GM12878 (cell line): Measurements from ENCODE around the gene TAF6. TPM values are rescaled to one million over a fixed set of nuclear protein-coding genes. Genes with fewer than 3 reads are reported as not detected.

Experiments
- ATAC-seq: fragments of 200-7000 bp; cut with Tn5 transposase; 3 replicates; pipeline ENCODE4 v1.9.1; 2020; ENCODE audit warnings: mild to moderate bottlenecking, moderate library complexity
- BruUV-seq: library from RNA; stranded (reverse); fragments of 400-500 nt; replicated peaks from 2 replicates; lab custom pipeline; 2021; lab: Mats Ljungman, UMichigan
- CTCF ChIA-PET: fragments of 300-600 bp; sonication (Branson Sonifier 250); formaldehyde crosslinking; extraction: SDS; loops from one replicate; lab custom pipeline; 2021; ENCODE audit warnings: inconsistent platforms; lab: Yijun Ruan, JAX
- POLR2A ChIA-PET: fragments of 350-600 bp; formaldehyde crosslinking; extraction: SDS; loops from one replicate; lab custom pipeline; 2021; ENCODE audit warnings: inconsistent platforms; lab: Charles Lee
- RAD21 ChIA-PET: fragments of 300-600 bp; sonication (Branson Sonifier 250); formaldehyde crosslinking; loops from one replicate; lab custom pipeline; 2023; ENCODE audit warnings: antibody characterized with exemption; ENCODE audit not compliant: unreplicated experiment; lab: Charles Lee
- SMC1A ChIA-PET: fragments of 300-600 bp; sonication (Branson Sonifier 250); formaldehyde crosslinking; loops from one replicate; lab custom pipeline; 2023; ENCODE audit not compliant: unreplicated experiment, uncharacterized antibody; lab: Charles Lee
- DNase-seq: peaks from one replicate; pipeline ENCODE4 v3.0.0-alpha.2; 2011; ENCODE audit warnings: low read depth, low spot score
- FAIRE-seq: peaks from 3 replicates; lab custom pipeline; 2011; peaks lifted over from hg19 to GRCh38; lab: Jason Lieb, UNC
- H2AFZ ChIP-seq: 2 replicates; pipeline ENCODE4 v1.6.0; 2011; ENCODE audit warnings: low read depth, low read length, control low read depth; ENCODE audit not compliant: control insufficient read depth
- H3K27ac ChIP-seq: 2 replicates; pipeline ENCODE4 v1.5.1; 2011; ENCODE audit warnings: control low read depth; ENCODE audit not compliant: control insufficient read depth, insufficient read depth
- H3K27me3 ChIP-seq, 2 experiments: replicated peaks in 1 of 2; 2 replicates each; pipeline versions ENCODE4 v1.6.0 to v1.6.1; 2011; ENCODE audit warnings: low read length in 1 of 2; ENCODE audit not compliant: control insufficient read depth in 2 of 2, insufficient read depth in 2 of 2
- H3K36me3 ChIP-seq, 2 experiments: 2 replicates each; pipeline ENCODE4 v1.5.1; 2011; ENCODE audit warnings: low read length in 1 of 2; ENCODE audit not compliant: control insufficient read depth in 2 of 2, insufficient read depth in 2 of 2
- H3K4me1 ChIP-seq: 2 replicates; pipeline ENCODE4 v1.6.1; 2011; ENCODE audit warnings: mild to moderate bottlenecking, low read length, moderate library complexity, mixed read lengths; ENCODE audit not compliant: control insufficient read depth, insufficient read depth
- H3K4me2 ChIP-seq: 2 replicates; pipeline ENCODE4 v1.6.0; 2011; ENCODE audit warnings: control low read depth; ENCODE audit not compliant: control insufficient read depth, insufficient read depth
- H3K4me3 ChIP-seq: fragments of 200-600 bp; sonication (generic); 2 replicates; pipeline ENCODE4 v1.5.1; 2016
- H3K79me2 ChIP-seq: 2 replicates; pipeline ENCODE4 v1.6.0; 2011; ENCODE audit warnings: low read length; ENCODE audit not compliant: control insufficient read depth, insufficient read depth
- H3K9ac ChIP-seq: 2 replicates; pipeline ENCODE4 v1.8.0; 2011; ENCODE audit warnings: low read length, control low read depth, mixed read lengths; ENCODE audit not compliant: control insufficient read depth, insufficient read depth
- H3K9me3 ChIP-seq: replicated peaks from 3 replicates; pipeline ENCODE4 v1.5.1; 2011; ENCODE audit warnings: mild to moderate bottlenecking, low read length; ENCODE audit not compliant: control insufficient read depth, insufficient read depth
- H4K20me1 ChIP-seq: 2 replicates; pipeline ENCODE4 v1.6.0; 2011; ENCODE audit not compliant: control insufficient read depth, insufficient read depth
- ETV6 ChIP-seq, 2 experiments: fragments of 450-650 bp in 1 of 2; IDR thresholded peaks in 1 of 2; conservative IDR thresholded peaks in 1 of 2; 2 replicates each; pipeline ENCODE4 v1.6.1; 2014; ENCODE audit warnings: antibody characterized with exemption in 1 of 2, borderline replicate concordance in 1 of 2, low read depth in 1 of 2, mild to moderate bottlenecking in 1 of 2, moderate library complexity in 1 of 2
- MEF2B ChIP-seq: fragments of 450-650 bp; IDR thresholded peaks from 2 replicates; pipeline ENCODE4 v1.6.1; 2018; ENCODE audit warnings: mild to moderate bottlenecking, moderate library complexity; ENCODE audit not compliant: partially characterized antibody, poor library complexity, severe bottlenecking
- NRF1 ChIP-seq: conservative IDR thresholded peaks from 2 replicates; pipeline ENCODE4 v1.6.1; 2011; ENCODE audit warnings: mild to moderate bottlenecking, low read depth, low read length, improper control_type of control experiment
- PAX8 ChIP-seq: fragments of 450-650 bp; IDR thresholded peaks from 2 replicates; pipeline ENCODE4 v1.6.1; 2017; ENCODE audit warnings: mild to moderate bottlenecking, moderate library complexity
- PML ChIP-seq: IDR thresholded peaks from 2 replicates; pipeline ENCODE4 v1.6.1; 2012; ENCODE audit warnings: low read length, inconsistent platforms
- RUNX3 ChIP-seq: IDR thresholded peaks from 2 replicates; pipeline ENCODE4 v1.6.1; 2012; ENCODE audit warnings: low read length, inconsistent platforms
- SMAD1 ChIP-seq: fragments of 450-650 bp; IDR thresholded peaks from 2 replicates; pipeline ENCODE4 v1.6.1; 2018; ENCODE audit warnings: mild to moderate bottlenecking, low read depth; ENCODE audit not compliant: partially characterized antibody
- WGBS: methylation state at CpG from one replicate; pipeline ENCODE4 v1.1.6; 2016; ENCODE audit warnings: low lambda C conversion rate; ENCODE audit not compliant: insufficient replicate concordance, insufficient coverage; ENCODE audit errors: missing lambda C conversion rate; 5-methylcytosine and 5-hydroxymethylcytosine counted together
- in situ Hi-C: fragments of 300-500 bp; cut with MboI; formaldehyde crosslinking; loops from 9 replicates; pipeline ENCODE4 v1.14.3; 2018; ENCODE audit warnings: mixed read lengths
- intact Hi-C: fragments of 100-400 bp; cut with micrococcal nuclease; formaldehyde crosslinking; loops from one replicate; pipeline ENCODE4 v1.14.2; 2022; ENCODE audit not compliant: unreplicated experiment
- polyA plus RNA-seq, 11 experiments: library from polyadenylated mRNA; depleted of rRNA in 4 of 11; unstranded in 6 of 11; stranded (reverse) in 5 of 11; fragments of >200 nt; fragmentation: Nextera tagmentation in 4 of 11; fragmentation: Illumina TruSeq in 1 of 11; extraction: Ambion mirVana in 4 of 11; extraction: Trizol in 1 of 11; gene quantifications; 1 replicate in 1 of 11; 2 replicates in 10 of 11; pipeline versions ENCODE4 v1.2.1 to v1.2.3, GENCODE V29; 2011 to 2016; ENCODE audit warnings: inconsistent platforms in 2 of 11, missing spikeins in 2 of 11, low read depth in 1 of 11
- total RNA-seq, 4 experiments: library from RNA; depleted of rRNA in 3 of 4; stranded (reverse); fragments of >200 nt in 3 of 4; fragmentation: Illumina TruSeq in 1 of 4; extraction: Trizol in 1 of 4; gene quantifications; 2 replicates each; pipeline versions ENCODE4 v1.2.1 to v1.2.3, GENCODE V29; 2013 to 2021
- TF ChIP-seq, protein P1 (sequence below): IDR thresholded peaks from 2 replicates; pipeline ENCODE4 v1.6.1; 2012; ENCODE audit warnings: low read depth, low read length, improper control_type of control experiment

The TAF6 gene
- total and polyA plus RNA-seq, 10 of the 15 experiments (the other 5 are each of a cell fraction or from before 2014, with no cell fraction given), result 0.27 to 42.6 (median 17.0) TPM

DNA sequence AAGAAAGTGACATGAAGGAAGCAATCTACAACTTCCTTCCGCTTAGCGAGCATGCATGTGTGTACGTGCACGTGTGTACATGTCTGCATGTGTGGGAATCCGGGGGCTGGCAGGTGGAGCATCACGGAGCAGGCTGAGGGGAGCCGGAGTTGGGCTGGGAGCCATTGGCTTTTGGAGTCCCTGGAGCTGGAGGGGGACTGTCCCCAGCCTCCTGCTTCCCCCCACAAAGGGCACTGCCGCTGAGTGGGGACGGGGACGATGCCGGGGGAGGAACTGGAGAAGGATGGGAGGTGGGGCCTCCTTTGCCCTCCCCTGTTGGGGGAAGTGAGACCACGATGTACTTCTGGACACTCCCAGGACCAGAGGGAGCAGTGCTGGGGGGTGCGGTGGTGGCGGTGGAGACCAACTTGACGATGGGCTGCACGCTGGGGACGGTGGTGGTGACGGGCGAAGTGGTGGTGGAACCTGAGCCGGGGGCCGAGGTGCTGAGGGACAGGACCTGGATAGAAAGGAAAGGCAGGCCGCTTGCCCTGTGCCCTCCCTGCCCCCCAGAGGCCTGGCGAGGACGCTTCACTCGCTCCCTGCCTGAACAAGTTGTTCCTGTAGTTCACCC, 11.9 kb downstream of the TAF6 start (continued):
- TF ChIP-seq, protein P1, sequence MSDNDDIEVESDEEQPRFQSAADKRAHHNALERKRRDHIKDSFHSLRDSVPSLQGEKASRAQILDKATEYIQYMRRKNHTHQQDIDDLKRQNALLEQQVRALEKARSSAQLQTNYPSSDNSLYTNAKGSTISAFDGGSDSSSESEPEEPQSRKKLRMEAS, result no peak

DNA sequence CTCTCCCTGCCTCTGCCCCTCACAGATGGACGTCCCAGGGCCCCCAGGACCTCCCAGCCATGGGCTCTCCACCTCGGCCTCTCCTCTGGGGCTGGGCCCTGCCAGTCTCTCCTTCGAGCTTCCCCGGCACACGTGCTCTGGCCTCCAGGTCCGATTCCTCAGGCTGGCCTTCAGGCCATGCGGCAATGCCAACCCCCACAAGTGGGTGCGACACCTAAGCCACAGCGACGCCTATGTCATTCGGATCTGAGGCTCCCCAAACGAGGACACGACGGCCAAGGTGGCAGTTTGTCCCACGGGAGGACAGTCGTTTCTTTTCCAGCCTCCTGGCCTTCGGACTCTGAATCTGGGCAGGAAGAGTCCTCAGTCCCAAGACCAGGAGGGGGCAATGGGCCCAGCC, 12.5 kb downstream of the TAF6 start:
- SMC1A ChIA-PET, result no interaction called here
- H3K27ac ChIP-seq, result no peak overlapping the region
- TF ChIP-seq PAX8, result no peak
- TF ChIP-seq RUNX3, result no peak
- TF ChIP-seq ETV6 (conservative IDR thresholded peaks at IDR 0.05 in 1 of 2, IDR thresholded peaks at IDR 0.05 in 1 of 2; ENCODE audit: borderline replicate concordance in 1 of 2, low read depth in 1 of 2), result no peak
- no peak for TF ChIP-seq SMAD1
- TF ChIP-seq NRF1, result no peak
- no peak for TF ChIP-seq PML
- TF ChIP-seq MEF2B, result no peak
- TF ChIP-seq, all 136 proteins: peak for 0
- peaks cover 6% of the 10 kb centered on the region for H3K4me1 ChIP-seq
- ChIA-PET CTCF (no interaction called here), POLR2A (no interaction called here), RAD21 (no interaction called here)
- no peaks in the 10 kb centered on the region for H3K27me3 ChIP-seq
- H3K79me2 ChIP-seq, result peaks cover 3% of the 10 kb centered on the region
- H4K20me1 ChIP-seq, result no peaks in the 10 kb centered on the region
- H2AFZ ChIP-seq, result no peak overlapping the region
- intact Hi-C loops, result no loop called here
- WGBS, result 86% methylated on average over 16 of the region's 17 CpGs
- H3K9ac ChIP-seq, result no peak overlapping the region
- no TSS peak for BruUV-seq
- ATAC-seq (no peak), DNase-seq (no peak), FAIRE-seq (no peak)
- H3K36me3 ChIP-seq, result peaks cover 5 to 8% of the 10 kb centered on the region in 2 experiments; a peak in 3 of 4 replicates
- H3K9me3 ChIP-seq, result no peaks in the 10 kb centered on the region
- no peak overlapping the region for H3K4me3 ChIP-seq
- H3K4me2 ChIP-seq, result no peak overlapping the region
- in situ Hi-C loops, result no loop called here
